Lung microvascular endothelial cell (primary cell): Measurements from ENCODE around the gene NXPH3. TPM values are rescaled to one million over a fixed set of nuclear protein-coding genes. Genes with fewer than 3 reads are reported as not detected.

Source experiments
- DNase-seq, 2 donors: peaks; one replicate each; pipeline versions ENCODE4 v3.0.0 to v3.0.0-alpha.2; 2010; ENCODE audit warnings: low read depth in 2 of 2
- total RNA-seq: library from RNA; depleted of rRNA; stranded (reverse); fragments of >200 nt; gene quantifications from 2 replicates; pipeline ENCODE4 v1.2.1, GENCODE V29; 2014

The NXPH3 gene
- total RNA-seq, 1 donor from 2014 or later = 3.0 TPM

GRCh38 chr17:49590874-49591273 is 15.2 kb downstream of the NXPH3 start:
- DNase-seq = no peak

DNA sequence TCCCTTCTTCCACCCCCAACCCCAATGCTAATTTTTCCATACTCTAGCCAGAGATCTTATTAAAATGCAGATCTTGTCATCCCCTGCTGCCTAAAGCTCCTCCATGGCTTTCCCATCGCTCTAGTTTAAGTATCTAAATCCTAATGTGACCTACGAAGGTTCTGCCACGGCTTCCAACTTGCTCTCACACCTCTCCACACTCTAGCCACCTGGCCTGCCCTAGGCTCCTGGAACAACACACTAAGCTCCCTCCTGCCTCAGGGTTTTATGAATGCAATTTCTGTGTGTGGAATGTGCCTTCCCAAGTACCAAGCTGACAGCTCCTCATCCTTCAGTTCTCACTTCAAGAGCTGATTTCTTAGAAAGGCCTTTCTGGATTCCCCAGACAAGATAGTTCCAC is 16.6 kb downstream of the NXPH3 start:
- no peak for DNase-seq

DNA sequence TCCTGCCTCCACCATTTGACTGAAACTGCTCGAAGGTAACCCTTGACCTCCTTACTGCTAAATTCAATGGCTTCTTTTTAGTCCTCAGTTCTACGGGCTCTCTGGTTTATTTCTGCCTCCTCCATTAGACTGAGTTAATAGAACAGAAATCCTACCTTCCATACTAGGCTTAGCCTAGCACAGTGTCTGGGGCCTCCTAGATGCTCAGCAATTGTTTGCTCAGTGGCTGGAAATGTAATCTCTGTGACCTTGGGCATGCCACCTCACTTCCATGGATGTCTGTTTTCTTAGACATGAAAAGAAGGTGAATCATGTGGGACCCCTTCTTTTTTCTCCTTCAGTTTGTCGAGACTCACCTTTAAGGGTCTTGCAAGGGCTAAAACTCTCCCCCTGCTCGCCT is 19.7 kb downstream of the NXPH3 start:
- no peak for DNase-seq

GRCh38 chr17:49595980-49596379 is 20.3 kb downstream of the NXPH3 start:
- peak in 1 of 2 donors; percentile 66 for DNase-seq

GRCh38 chr17:49596613-49597244 is 21.1 kb downstream of the NXPH3 start:
- peak in 1 of 2 donors; percentile 20 for DNase-seq

DNA sequence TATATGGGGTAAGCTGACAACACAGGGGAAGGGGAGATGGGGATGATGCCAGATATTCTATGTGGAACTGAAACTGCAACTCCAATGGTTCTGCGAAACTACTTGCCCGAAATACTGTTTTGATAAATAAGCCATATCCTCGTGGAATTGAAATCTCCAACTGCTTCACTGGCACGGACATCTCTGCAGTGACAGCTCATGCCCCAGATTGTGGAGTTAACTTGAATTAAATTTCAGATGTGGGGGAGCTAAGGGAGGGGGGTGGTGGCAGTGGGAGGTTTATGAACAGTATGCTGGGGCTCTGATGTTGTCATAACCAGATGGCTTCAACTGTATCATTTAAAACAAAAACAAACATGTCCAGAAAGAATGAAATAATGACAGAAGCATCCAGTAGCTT is 21.8 kb downstream of the NXPH3 start:
- DNase-seq = no peak

DNA sequence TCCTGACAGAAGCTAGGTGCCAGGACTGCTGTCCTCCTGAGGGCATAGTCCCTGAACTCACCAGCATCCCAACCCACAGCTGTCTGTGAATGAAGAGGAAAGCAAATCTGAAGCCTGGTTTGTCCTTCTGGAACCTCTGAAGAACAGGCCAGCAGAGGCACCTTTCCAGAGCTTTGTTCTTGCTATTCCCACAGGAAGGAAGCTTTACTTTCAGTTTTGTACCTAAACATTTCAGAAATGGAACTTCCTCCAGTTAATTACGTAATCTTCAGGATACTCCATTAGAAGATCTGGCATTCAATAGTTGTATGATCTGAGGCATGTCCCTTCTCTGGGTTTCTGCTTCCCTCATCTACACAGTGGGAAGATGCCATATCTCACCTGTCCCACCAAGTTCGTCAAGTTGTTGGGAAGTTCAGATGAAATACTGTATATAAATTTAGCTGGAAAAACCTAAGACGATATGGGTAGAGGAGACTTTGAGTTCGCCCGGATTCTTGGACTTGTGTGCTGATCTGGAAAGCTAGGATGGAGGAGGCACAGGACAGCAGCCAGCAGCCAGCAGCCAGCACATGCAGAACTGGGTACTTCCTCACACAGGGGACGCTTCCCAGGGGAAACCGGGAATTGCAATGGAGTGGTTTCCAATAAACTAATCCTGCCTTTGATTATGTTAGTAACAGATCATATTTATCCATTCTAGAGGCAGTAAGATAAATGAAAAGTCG is 22.4 kb downstream of the NXPH3 start:
- DNase-seq = peak; percentile 50 to 81

DNA sequence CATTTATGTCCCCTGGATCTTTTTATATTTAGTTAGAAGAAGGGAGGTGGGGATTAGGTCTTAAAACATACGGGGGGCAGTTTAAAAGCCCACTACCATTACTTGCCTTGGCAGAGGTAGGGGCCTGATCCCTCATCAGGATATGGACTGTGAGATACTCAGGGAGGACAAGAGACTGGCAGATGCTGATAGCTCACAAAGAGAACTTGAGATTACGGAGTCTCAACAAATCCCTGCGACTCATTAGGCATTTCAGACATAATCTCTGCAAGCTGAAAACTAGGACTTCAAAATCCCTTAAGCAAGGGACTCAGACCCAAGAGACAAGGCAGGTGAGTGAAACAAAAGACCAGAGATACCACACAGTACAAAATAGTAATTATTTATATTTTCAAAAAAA is 23.2 kb downstream of the NXPH3 start:
- DNase-seq = no peak

- DNase-seq = no peak
Observed at GRCh38 chr17:49600949-49601348, 25.3 kb downstream of the NXPH3 start.

GRCh38 chr17:49602783-49603182 is 27.1 kb downstream of the NXPH3 start:
- DNase-seq = no peak

DNA sequence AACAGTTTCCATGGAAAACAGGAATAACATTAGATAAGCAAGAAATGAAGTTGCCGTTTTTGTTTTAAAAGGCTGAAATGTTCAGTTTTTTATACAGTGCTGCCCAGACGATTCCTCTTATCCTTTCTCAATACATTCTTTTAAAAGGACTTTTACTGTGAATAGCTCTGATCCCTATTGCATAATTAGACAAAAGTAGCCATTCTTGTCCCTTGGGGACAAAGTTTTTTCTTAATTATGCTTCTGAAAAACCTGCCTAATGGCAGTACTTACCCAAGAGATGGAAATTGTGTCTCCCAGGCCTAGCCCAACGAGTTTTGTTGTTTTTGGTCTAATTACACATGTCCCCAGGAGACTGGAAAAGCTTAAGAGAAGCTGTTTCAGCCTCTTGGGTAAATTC is 27.6 kb downstream of the NXPH3 start:
- no peak for DNase-seq

- DNase-seq = no peak
Observed at GRCh38 chr17:49603720-49604119, 28.0 kb downstream of the NXPH3 start.

GRCh38 chr17:49604314-49604869 is 28.7 kb downstream of the NXPH3 start:
- peak; percentile 23 to 59 for DNase-seq

- DNase-seq = no peak
Observed at GRCh38 chr17:49610883-49611584, 35.4 kb downstream of the NXPH3 start.

GRCh38 chr17:49612726-49613125 is 37.1 kb downstream of the NXPH3 start:
- no peak for DNase-seq

DNA sequence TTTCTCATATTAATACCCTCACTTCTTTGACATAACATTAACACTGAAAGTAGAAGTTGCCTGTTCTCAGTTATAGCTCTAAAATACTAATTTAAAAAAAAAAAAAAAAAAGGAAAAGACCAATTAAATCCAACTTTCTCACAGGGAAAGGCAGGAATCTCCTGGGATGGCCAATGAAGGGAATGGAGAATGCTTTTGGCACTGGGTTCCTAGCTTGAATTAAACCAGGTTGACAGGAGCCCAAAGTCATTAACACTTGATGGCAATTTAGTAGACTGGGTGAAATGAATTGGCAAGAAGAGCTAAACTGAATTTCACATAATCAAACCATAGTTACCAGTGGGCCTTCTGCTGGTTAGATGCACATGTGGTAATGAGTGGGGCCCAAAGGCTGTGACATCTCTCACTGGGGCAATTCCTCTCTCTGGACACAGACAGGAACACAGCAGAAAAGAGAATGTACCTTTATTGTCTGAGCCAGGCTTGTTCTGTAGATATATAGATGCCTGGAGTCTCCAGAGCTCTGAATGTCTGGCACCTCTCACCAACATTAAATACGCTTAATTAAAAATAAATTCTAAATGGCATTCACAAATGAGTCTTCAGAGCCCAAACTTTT is 37.6 kb downstream of the NXPH3 start:
- DNase-seq = no peak

DNA sequence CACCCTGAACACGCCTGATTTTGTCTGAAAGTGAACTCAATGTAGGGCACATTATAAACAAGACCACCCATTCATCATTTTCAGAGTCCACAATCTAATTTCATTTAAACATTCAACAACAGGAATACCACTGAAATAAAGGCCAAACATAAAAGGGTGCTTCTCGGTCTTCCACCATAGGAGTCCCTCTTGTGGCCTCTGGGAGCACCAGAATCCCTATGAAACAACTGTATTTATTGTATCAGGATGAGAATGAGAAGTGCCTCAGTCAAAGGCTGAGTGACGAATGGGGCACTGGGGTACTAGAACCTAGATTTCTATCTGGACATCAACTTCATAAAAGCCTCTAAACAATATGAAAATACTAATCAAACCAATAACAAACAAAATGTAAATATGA is 40.4 kb downstream of the NXPH3 start:
- peak; percentile 34 to 41 for DNase-seq

DNA sequence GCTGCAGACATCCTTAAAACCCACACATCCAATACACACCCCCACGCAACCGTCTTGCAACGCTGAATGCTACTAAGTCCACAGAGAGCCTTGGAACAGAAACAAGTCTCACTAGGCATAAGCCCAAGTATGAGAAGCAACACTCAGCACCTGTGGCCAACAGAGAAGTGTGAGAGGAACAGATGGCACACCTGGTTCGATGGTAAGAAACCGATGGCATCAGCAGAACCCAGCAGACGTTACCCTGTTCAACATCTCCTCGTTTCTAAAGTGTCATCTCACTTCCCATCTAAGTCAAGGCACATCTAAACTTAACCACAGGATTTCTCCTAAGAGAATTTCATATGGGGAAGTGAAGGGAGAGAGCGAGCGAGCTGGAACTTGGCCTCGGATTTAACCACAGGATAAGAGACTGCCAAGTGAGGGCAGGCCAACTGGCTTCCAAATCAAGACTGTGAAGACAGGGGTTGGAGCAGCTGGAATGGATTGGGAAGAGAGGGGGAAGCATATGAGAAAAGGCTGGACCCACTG is 41.0 kb downstream of the NXPH3 start:
- no peak for DNase-seq

DNA sequence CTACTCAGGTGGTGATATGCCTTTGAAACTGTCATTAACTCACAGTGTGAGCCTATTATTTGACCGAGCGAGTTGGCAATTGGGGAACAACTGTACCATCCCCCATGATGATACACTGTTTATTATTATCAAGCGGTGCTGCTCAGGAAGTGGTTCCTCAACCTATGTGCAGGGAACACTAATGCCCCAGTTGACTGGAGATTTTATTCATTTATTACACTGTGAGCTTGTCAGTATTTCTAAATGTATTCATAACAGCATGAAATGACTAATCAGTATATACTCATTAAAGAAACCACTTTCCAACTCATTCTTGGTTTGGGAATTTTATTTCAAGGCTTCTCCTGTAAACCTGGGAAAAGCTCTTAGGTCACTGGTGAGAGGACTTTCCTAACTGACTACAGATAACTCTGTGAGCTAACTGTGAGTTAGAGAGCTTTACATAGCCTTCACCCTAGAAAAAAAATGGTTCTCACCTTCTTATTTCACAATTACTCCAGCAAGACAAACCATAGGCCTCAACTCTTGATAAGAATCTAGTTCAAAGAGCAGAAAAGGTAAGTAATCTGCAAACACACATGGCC is 42.4 kb downstream of the NXPH3 start:
- DNase-seq = peak; percentile 54 to 60

DNA sequence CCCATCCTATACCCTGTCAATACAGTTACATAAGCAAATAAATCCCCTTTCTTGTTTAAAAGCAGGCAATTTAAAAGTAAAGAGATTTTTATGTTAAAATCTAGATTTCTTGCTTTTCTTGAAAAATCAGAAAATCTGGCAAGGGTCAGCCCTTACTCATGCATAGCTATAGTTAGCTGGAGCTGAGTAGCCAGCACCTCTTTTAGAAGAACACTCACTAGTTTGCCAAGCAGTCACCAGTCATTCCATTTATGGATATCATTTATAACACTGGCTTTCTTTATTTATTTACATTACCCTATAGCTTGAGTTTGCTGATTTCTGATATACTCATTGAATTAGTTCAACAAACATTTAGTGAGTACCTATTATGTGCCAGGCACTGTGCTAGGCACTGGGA is 45.7 kb downstream of the NXPH3 start:
- no peak for DNase-seq

DNA sequence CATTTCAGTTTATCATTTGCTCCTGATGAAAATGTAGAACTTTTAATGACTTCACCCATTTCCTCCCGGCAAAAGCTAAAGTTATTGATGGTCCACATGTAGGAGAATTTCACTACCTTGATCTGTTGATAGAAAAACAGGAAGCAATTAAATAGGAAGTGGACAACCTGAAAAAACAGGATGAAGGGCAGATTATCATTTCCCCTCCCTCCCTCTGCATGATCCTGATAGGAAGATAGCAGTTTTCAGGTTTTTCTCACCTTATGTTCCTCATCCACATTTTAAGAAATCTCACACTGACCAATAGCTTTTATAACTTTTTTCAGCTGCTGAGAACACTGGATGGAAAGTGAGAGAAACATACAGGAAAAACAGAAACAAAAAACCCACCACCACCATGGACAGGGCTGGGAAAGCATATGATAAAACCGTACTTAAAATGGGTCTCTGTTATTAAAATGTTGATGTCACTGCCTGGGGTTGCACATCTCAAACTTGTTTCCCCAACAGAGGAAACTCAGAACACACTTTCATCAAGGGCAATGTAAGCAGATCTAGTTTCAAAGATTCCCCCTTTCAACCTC is 46.4 kb downstream of the NXPH3 start:
- DNase-seq = peak in 1 of 2 donors; percentile 77
